Suppressor macrophage treated with lipopolysaccharide for 1 hour (primary cell): ENCODE measurements around the gene RPL22.
A peak's percentile ranks its signal among the peaks of the same experiment; 100 is the strongest.

Experiments used
- DNase-seq, 3 donors: peaks; one replicate each; pipeline ENCODE4 v3.0.0-alpha.2; 2020 to 2022

The RPL22 gene

DNA sequence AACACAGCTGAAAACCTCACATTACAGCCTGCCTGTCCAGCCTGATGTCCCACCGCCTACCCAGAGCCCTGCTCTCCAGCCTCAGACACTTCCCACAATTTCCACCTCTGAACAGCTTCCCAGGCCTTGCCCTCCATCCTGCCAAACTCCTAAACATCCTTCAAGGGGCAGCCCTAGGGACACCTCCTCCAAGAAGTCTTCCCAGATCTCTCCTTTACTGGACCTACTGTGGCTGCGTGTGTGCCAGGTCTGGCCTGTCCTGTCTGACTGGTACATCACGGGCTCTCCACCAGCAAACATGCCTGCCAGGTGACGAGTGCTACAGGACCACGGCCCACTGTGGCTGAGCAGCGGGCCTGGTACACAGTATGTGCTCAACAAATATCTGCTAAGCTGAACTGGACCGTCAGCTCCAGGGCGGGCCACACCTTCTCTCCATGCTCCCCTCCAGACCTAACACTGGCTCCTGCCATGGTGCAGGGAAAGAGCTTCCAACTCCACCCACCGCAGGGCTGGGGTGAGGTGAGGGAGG lies 48.0 kb downstream of the RPL22 start:
- no peak for DNase-seq

DNA sequence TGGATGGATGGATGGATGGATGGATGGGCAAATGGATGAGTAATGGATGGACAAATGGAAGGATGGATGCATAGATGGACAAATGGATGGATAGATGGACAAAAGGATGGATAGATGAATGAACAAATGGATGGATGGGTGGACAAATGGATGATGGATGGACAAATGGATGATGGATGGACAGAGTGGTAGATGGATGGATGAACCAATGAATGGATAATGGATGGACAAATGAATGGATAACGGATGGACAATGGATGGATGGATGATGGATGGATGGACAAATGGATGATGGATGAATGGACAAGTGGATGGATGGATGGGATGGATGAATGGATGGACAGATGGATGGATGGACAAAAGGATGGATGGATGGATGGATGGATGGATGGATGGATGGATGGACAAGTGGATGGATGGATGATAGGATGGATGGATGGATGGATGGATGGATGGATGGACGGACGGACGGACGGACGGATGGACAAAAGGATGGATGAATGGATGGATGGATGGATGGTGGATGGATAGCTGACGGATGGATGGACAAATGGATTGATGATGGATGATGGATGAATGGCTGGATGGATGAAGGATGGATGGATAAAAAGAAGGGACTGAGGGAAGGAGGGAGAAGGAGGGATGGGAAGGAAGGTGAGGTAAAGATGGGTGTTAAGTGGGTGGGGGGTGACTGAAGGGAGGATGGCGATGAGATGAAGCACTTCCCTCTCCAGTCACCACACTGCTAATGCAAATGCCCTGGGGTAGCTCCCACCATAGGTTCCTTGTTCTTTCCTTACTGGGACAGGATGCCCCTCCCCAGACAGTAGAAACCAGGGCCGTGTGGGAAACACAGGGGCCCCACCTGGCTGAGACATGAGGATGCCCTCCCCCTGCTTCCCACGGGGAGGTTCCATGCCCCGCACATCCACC lies 49.1 kb downstream of the RPL22 start:
- DNase-seq, result no peak

DNA sequence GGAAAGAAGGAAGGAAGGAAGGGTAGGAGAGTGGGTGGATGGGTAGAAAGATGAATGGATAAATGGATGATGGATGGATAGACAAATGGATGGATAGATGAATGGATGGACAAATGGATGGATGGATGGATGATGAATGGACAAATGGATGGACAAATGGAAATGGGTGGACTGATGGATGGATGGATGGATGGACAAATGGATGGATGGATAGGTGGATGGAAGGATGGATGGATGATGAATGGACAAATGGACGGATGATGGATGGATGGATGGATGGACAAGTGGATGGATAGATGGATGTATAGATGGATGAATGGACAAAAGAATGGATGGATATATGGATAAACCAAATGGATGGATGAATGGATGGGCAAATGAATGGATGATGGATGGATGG lies 49.8 kb downstream of the RPL22 start:
- no peak for DNase-seq

DNA sequence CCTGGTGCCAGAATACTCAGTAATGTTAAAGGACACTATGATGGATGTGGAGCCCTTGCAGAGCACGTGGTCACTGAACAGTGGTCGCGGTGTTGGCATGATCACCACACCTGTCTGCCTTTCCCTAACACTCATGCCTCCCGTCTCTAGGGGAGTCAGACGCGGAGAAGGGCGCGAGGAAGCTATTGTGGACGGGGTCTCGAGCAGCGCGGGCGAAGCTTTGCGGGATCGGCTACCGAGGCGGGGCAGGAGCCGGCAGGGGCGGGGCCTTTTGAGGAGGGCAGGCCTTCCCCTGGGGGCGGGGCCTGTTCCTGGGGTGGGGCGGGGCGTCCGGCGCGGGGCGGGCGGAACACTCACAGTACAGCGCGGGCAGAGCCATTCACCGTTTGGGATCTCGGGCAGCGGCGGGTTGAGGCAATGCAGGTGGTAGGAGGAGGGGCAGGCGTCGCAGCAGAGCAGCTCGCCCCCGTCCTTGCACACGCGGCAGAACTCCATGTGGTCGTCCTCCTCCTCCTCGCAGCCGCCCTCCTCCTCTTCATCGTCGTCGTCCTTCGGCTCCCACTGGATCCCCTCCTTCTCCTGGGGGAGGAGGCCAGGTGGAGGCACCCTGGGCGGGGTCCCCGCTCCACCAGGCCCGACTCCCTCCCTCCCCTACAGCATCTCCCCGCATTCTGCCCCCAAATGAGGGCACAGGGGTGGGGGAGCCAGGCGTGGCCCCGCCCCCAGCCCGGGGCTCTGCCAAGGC lies 50.7 kb downstream of the RPL22 start:
- peak; percentile 67 to 91 (median 80) for DNase-seq

DNA sequence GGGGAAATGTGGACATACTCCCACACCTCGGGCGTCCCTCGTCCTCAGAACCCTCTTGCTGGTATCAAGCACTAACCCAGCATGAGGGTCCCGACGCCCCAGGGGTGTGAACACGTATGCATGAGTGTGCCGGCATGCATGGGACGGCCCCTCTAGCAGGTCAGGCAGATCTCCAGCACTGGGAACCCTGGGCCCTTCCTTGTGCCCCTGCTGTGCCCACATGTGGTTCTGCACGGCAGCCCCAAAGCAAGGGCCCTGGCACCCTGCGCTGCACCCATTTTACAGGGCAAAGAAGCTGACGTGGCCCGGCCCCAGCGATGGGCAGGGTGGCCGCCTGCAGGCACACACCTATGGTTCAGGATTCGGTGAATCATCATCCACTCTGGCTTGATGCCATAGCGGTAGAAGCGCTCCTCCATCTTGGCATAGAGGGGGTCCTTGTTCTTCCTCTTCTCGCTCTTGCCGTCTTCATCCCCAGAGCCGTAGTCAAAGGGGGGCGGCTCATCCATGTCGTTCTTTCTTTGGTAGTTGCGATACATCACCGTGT lies 53.5 kb downstream of the RPL22 start:
- DNase-seq, result no peak

DNA sequence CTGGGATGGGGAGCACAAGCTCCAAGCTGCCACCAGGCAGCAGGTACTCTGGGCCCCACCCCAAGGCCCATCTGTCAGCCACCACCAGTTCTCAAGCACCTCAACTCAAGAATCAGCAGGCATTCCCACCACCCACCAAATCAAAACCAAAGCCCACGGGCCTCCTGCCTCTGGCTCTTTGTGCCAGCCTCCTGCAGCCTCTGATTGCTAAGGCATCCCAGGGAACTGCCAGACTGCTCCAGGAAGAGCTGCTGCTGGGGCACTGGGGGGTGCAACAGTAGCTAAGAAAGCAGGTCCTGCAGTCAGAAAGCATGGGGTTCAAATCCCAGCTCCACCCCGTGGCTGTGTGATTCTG lies 54.0 kb downstream of the RPL22 start:
- DNase-seq, result no peak

DNA sequence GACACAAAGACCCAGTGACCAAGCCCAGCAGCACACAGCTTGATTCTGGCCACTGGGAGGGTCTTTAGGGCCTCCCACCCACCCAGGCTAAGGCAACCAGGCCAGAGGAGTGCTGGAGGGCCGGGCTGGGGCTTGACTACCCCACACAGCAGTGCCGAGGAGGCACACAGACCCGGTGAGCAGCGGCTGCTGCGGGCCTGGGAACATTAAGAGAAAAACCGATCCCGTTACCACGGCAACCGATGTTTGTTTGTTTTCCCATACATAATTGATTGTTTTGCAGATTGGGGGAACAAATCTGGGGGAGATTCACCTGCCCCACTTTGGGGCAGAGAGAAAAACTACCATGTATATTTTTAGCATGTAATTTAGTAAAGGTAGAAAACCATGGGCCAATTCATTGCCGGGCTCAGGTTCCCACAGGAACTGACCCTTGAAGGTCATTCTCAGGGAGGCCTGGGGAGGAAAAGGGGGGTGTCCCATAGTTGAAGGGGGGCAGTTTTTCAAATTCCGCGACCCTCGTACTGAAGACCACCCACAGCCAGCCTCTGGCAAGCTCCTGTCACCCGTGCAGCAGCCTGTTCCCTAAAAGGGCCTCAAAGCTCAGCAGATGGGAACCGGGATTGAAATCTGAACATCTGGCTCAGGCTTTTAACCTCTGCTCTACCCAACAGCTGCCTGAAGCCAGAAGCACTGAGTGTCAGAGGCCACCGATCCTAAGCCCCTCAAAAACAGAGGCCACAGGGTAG lies 54.6 kb downstream of the RPL22 start:
- no peak for DNase-seq

DNA sequence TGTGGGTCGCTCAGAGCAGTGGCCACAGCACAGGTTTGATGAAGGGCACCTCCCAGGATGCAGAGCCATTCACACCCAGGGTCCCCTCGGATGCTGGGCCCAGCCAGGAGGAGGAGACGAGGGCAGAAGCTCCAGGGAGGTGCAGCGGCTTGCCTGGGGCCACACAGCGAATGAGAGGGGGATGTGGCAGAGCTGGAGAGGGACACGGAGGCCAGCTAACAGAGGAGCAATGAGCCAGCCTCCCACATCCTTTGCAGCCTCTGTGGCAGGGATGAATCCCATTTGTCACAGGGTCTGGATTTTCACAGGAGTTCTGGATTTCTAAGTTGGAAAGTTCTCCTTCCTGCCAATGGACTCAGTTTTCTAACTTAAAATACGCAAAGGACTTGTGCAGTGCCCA lies 55.2 kb downstream of the RPL22 start:
- DNase-seq, result no peak

DNA sequence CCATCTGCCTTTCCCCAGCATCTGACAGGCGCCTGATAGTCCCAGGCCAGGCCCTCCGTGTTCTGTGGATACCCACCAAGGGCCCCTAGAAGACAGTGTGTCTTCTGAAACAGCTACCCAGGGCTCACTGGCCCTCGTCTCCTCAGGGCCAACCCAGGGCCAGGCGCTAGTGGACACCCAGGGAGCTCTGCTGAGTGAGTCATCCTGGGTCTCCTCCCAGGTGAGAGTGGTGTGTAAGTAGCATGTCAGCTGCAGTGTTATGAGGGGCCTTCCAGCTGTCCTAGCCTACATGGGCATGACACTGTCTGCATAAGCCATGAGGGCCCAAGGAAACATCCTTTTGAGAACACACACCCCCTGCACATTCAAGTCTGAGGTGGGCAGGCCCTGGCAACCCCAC lies 56.0 kb downstream of the RPL22 start:
- no peak for DNase-seq

DNA sequence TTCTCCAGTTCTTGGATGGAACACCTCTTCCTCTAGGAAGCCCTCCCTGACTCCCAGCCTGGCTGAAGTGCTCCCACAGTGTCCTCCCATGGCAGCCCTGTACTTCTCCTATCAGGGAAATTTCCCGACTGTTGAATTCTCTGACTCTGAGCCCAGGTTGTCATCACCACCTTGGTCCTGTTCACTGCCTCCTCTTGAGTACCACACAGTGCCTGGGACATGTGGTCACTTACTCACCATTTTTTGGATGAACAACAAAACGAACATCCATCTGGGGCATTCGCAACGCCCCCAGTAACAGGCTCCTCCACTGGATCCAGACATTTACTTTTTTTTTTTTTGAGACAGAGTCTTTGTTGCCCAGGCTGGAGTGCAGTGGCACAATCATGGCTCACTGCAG lies 56.7 kb downstream of the RPL22 start:
- no peak for DNase-seq

DNA sequence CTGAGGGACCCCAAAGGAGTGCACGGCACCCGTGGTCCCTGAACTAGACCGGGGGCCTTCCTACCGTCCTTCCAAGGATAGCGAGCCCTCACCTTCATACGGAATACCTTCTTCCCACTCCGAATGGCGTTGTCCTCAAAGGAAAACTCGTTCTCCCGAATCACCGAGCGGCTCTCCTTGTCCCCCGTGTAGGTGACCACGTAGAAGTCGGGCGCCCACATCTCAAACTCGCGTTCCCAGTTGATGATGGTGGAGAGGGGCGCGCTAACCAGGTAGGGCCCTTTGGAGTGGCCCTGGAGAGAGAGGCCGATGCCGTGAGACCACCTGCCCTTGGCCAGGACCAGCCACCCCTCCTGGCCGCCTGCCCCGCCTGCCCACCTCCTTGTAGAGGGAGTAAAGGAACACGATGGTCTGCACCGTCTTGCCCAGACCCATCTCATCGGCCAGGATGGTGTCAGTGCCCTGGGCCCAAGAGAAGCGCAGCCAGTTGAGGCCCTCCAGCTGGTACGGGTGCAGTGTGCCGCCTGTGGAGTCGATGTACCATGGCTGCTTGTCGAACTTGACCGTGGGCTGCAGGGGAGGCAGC lies 57.3 kb downstream of the RPL22 start:
- DNase-seq, result no peak

DNA sequence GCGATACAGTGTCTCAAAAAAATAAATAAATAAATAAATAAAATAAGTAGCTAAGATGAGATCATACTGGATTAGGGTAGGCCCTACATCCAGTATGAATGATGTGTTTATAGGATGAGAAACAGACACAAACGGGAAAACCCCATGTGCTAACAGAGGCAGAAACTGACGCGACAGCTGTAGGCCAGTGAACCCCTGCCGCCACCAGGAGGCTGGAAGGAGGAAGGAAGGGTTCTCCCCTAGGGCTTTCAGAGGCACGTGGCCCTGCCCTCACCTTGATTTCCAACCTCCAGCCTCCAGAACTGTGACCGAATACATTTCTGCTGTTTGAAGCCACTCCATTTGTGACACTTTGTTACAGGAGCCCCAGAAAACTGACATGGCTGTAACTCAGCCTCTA lies 57.8 kb downstream of the RPL22 start:
- peak; percentile 66 to 81 (median 79) for DNase-seq

DNA sequence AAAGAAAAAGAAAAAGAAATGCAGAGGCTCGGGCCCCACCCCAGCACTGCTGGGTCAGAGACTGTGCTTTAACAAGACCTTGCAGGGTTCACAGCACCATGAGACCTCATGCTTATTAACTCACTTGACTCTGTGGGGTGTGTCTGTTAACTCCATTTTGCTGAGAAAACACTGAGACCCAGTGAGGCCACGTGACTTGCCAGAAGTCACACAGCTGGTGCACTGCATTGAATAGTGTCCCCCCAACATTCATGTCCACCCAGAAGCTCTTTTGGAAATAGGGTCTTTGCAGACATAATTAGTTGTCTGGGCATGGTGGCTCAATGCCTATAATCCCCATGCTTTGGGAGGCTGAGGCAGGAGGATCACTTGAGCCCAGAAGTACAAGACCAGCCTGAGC lies 59.0 kb downstream of the RPL22 start:
- no peak for DNase-seq

DNA sequence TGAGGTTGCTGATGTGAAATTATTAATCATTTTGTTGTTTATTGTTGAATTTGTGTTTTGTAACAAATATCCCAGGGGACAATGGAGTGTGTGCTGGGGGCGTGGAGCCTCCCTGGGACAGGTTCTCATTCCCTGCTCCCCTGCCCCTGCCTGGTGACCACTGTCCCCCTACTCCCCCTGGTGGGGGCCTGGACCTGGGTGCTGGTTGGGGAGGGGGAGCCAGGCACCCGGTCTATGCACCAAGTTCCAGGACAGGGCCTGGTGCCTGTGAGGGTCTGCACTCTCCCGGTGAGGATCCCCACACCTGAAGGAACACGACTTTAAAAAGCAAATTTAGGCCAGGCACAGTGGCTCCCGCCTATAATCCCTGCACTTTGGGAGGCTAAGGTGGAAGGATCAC lies 61.6 kb downstream of the RPL22 start:
- no peak for DNase-seq

DNA sequence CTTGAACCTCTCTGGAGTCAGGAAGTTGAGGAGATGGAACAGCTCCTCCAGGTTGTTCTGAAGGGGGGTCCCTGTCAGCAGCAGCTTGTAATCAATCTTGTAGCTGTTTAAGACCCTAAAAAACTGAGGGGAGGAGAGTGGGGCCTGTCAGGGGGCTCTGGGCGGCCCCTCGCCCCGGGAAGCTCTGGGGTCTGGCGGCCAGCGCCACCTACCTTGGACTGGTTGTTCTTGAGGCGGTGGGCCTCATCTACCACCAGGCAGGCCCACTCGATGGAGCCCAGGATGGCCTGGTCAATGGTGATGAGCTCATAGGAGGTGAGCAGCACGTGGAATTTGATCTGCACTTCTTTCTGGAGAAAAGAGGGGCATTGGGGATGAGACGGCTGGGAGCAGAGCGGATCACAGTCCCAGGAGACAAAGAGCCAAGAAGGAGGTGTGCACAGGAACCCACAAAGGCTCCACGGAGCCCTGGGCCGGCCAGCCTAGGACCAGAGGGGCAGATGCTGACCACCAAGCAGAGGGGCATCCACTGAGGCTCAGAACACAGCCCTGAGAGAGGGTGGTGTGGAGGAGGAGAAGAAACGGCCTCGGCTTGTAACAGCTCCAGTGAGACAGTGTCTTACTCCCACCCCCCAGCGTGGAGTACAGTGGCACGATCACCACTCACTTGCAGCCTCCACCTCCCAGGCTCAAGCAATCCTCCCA lies 62.7 kb downstream of the RPL22 start:
- DNase-seq, result no peak
